ENCODE results near the gene C22orf39. TPM values are rescaled to one million over a fixed set of nuclear protein-coding genes. Genes with fewer than 3 reads are reported as not detected.
A peak's percentile ranks its signal among the peaks of the same experiment; 100 is the strongest.

Gene C22orf39
- polyA plus RNA-seq (ENCODE audit: insufficient read length): 41.1 TPM
- long read RNA-seq, donor 1, transcript C22orf39-203 (3 exons, 1,005 nt): major isoform, 20 of 43 reads
- long read RNA-seq, donor 1, transcript C22orf39-202 (3 exons, 3,350 nt): minor isoform, 15 of 43 reads
- long read RNA-seq, donor 1, partial matches to known transcripts: 8 of 43 reads
- long read RNA-seq, donor 1, other reads (novel, unspliced or antisense): 0 of 43 reads
- long read RNA-seq, donor 2, transcript C22orf39-203 (3 exons, 1,005 nt): major isoform, 13 of 15 reads
- long read RNA-seq, donor 2, partial matches to known transcripts: 0 of 15 reads
- long read RNA-seq, donor 2, other reads (novel, unspliced or antisense): 0 of 15 reads
- long read RNA-seq, donor 3, transcript C22orf39-202 (3 exons, 3,350 nt): minor isoform, 7 of 20 reads
- long read RNA-seq, donor 3, transcript C22orf39-203 (3 exons, 1,005 nt): major isoform, 13 of 20 reads
- long read RNA-seq, donor 3, partial matches to known transcripts: 0 of 20 reads
- long read RNA-seq, donor 3, other reads (novel, unspliced or antisense): 0 of 20 reads
- long read RNA-seq, donor 4, transcript C22orf39-203 (3 exons, 1,005 nt): major isoform, 5 of 12 reads
- long read RNA-seq, donor 4, partial matches to known transcripts: 7 of 12 reads
- long read RNA-seq, donor 4, other reads (novel, unspliced or antisense): 0 of 12 reads
- long read RNA-seq, donor 5, transcript C22orf39-203 (3 exons, 1,005 nt): major isoform, 37 of 59 reads
- long read RNA-seq, donor 5, transcript C22orf39-202 (3 exons, 3,350 nt): minor isoform, 16 of 59 reads
- long read RNA-seq, donor 5, partial matches to known transcripts: 6 of 59 reads
- long read RNA-seq, donor 5, other reads (novel, unspliced or antisense): 0 of 59 reads
- long read RNA-seq, donor 6, transcript C22orf39-203 (3 exons, 1,005 nt): major isoform, 27 of 49 reads
- long read RNA-seq, donor 6, transcript C22orf39-202 (3 exons, 3,350 nt): minor isoform, 16 of 49 reads
- long read RNA-seq, donor 6, partial matches to known transcripts: 6 of 49 reads
- long read RNA-seq, donor 6, other reads (novel, unspliced or antisense): 0 of 49 reads
- long read RNA-seq, donor 7, transcript C22orf39-203 (3 exons, 1,005 nt): major isoform, 24 of 41 reads
- long read RNA-seq, donor 7, transcript C22orf39-202 (3 exons, 3,350 nt): minor isoform, 17 of 41 reads
- long read RNA-seq, donor 7, partial matches to known transcripts: 0 of 41 reads
- long read RNA-seq, donor 7, other reads (novel, unspliced or antisense): 0 of 41 reads
- long read RNA-seq, donor 8, transcript C22orf39-202 (3 exons, 3,350 nt): major isoform, 7 of 11 reads
- long read RNA-seq, donor 8, partial matches to known transcripts: 0 of 11 reads
- long read RNA-seq, donor 8, other reads (novel, unspliced or antisense): 0 of 11 reads

GRCh38 chr22:19447330-19448075, at the start of gene C22orf39:
C22orf39 (minus strand) TSS chr22:19447711; CDS start chr22:19447688, 23 bp downstream.
- DNase-seq: peak; percentile 90

- peak; percentile 41 for DNase-seq
These were observed 49.7 kb upstream of the C22orf39 start for GRCh38 chr22:19497245-19497644.

- no peak for DNase-seq
These were observed 48.8 kb upstream of the C22orf39 start for GRCh38 chr22:19496324-19496630.

GRCh38 chr22:19495562-19496323, 48.2 kb upstream of the C22orf39 start:
- DNase-seq: no peak

GRCh38 chr22:19494676-19495173, 47.2 kb upstream of the C22orf39 start:
- DNase-seq: no peak

- no peak for DNase-seq
These were observed 46.6 kb upstream of the C22orf39 start for GRCh38 chr22:19494001-19494560.

- no peak for DNase-seq
These were observed 45.1 kb upstream of the C22orf39 start for GRCh38 chr22:19492504-19493174.

GRCh38 chr22:19490628-19491230, 43.2 kb upstream of the C22orf39 start:
- no peak for DNase-seq

GRCh38 chr22:19488884-19489843, 41.7 kb upstream of the C22orf39 start:
- DNase-seq: no peak

- no peak for DNase-seq
These were observed 40.8 kb upstream of the C22orf39 start for GRCh38 chr22:19488285-19488684.

GRCh38 chr22:19483481-19484244, 36.2 kb upstream of the C22orf39 start:
- DNase-seq: no peak

GRCh38 chr22:19482297-19482696, 34.8 kb upstream of the C22orf39 start:
- no peak for DNase-seq

GRCh38 chr22:19480789-19481188, 33.3 kb upstream of the C22orf39 start:
- no peak for DNase-seq

- no peak for DNase-seq
These were observed 32.7 kb upstream of the C22orf39 start for GRCh38 chr22:19480173-19480568.

GRCh38 chr22:19479355-19480172, 32.1 kb upstream of the C22orf39 start, which contains the start of gene CDC45:
CDC45 (plus strand) TSS chr22:19479920; CDS start chr22:19479969, 49 bp downstream.
- DNase-seq: peak; percentile 99

GRCh38 chr22:19478901-19479354, 31.4 kb upstream of the C22orf39 start, which contains the start of gene UFD1:
UFD1 (minus strand) TSS chr22:19479193; CDS start chr22:19479085, 108 bp downstream.
- peak; percentile 85 for DNase-seq

All from left kidney (tissue), 8 donors.